Common myeloid progenitor, CD34-positive (primary cell): ENCODE data around the gene EFCAB8.

Source experiments
- CTCF ChIA-PET: fragments of 350-600 bp; sonication (Branson Sonifier 250); formaldehyde crosslinking; loops from one replicate; lab custom pipeline; 2021; ENCODE audit warnings: antibody characterized with exemption; lab: Charles Lee
- POLR2A ChIA-PET: fragments of 350-600 bp; sonication (Branson Sonifier 250); formaldehyde crosslinking; loops from one replicate; lab custom pipeline; 2021; ENCODE audit warnings: antibody characterized with exemption; lab: Charles Lee
- DNase-seq, 3 donors: peaks; one replicate each; pipeline versions ENCODE4 v3.0.0 to v3.0.0-alpha.2; 2013
- H3K27ac ChIP-seq, 2 experiments: 1 replicate in 1 of 2; 2 replicates in 1 of 2; pipeline ENCODE4 v1.7.0; 2013; ENCODE audit warnings: inconsistent platforms in 2 of 2, low read length in 2 of 2, mild to moderate bottlenecking in 2 of 2, low read depth in 1 of 2, moderate library complexity in 1 of 2; ENCODE audit not compliant: severe bottlenecking in 2 of 2, insufficient read depth in 1 of 2, poor library complexity in 1 of 2
- H3K27me3 ChIP-seq, 5 experiments: replicated peaks in 2 of 5; 1 replicate in 3 of 5; 2 replicates in 2 of 5; pipeline versions ENCODE4 v1.6.1 to v1.7.0; 2013; ENCODE audit warnings: low read length in 4 of 5, mild to moderate bottlenecking in 2 of 5, moderate library complexity in 2 of 5, inconsistent platforms in 1 of 5; ENCODE audit not compliant: insufficient read depth in 5 of 5, control insufficient read depth in 4 of 5
- H3K36me3 ChIP-seq, 4 experiments: 1 replicate in 2 of 4; 2 replicates in 2 of 4; pipeline versions ENCODE4 v1.6.1 to v1.7.0; 2013; ENCODE audit warnings: low read length in 3 of 4, control low read depth in 1 of 4, mild to moderate bottlenecking in 1 of 4; ENCODE audit not compliant: control insufficient read depth in 4 of 4, insufficient read depth in 4 of 4
- H3K4me1 ChIP-seq, 4 experiments: 1 replicate in 3 of 4; 2 replicates in 1 of 4; pipeline versions ENCODE4 v1.6.1 to v1.7.1; 2013; ENCODE audit warnings: low read length in 3 of 4, mild to moderate bottlenecking in 3 of 4, control low read depth in 1 of 4, inconsistent platforms in 1 of 4, moderate library complexity in 1 of 4; ENCODE audit not compliant: control insufficient read depth in 4 of 4, insufficient read depth in 4 of 4; ENCODE audit errors: control extremely low read depth in 1 of 4
- H3K4me3 ChIP-seq, 7 experiments: 1 replicate in 4 of 7; 2 replicates in 3 of 7; pipeline versions ENCODE4 v1.5.1 to v1.7.0; 2013; ENCODE audit warnings: mild to moderate bottlenecking in 7 of 7, low read length in 6 of 7, moderate library complexity in 6 of 7, inconsistent platforms in 2 of 7, low read depth in 2 of 7, control low read depth in 1 of 7; ENCODE audit not compliant: insufficient read depth in 4 of 7, control insufficient read depth in 1 of 7; ENCODE audit errors: extremely low read depth in 1 of 7
- H3K9me3 ChIP-seq, 5 experiments: 1 replicate in 4 of 5; 2 replicates in 1 of 5; pipeline versions ENCODE4 v1.6.1 to v1.7.1; 2013; ENCODE audit warnings: low read length in 4 of 5, mild to moderate bottlenecking in 2 of 5, inconsistent platforms in 1 of 5, low read depth in 1 of 5, moderate library complexity in 1 of 5; ENCODE audit not compliant: control insufficient read depth in 4 of 5, insufficient read depth in 2 of 5; ENCODE audit errors: control extremely low read depth in 1 of 5
- WGBS: methylation state at CpG from one replicate; pipeline ENCODE4 v1.1.5; 2013; ENCODE audit not compliant: insufficient coverage; 5-methylcytosine and 5-hydroxymethylcytosine counted together

Gene EFCAB8

DNA sequence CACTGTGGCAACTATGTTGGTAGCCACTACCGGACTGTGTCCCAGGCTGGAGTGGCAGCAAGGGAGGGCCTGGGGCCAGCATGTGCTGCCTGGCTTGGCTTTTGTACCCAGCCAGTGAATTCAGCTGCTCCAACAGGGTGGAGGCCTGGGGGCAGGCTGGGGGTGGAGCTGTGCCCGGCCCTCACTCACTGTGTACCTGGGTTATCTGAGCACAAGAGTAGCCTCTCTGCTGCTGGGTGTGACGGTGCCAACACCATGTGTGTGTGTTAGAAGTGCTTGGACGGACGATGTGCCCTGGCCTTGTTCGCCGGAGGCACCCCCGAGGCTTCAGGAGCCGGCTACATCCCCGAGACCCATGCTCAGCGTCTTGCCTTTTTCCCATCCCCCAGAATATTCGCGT is 49.2 kb downstream of the EFCAB8 start:
- Histone ChIP-seq H3K27ac (no peak overlapping the region), H3K9me3 (no peaks in the 10 kb centered on the region), H3K36me3 (no peaks in the 10 kb centered on the region), H3K4me3 (no peak overlapping the region), H3K4me1 (peaks cover 0 to 9% (median 0%) of the 10 kb centered on the region in 4 experiments), H3K27me3 (no peaks in the 10 kb centered on the region)
- 91% methylated on average over 13 of the region's 13 CpGs for WGBS
- DNase-seq, result no peak
- POLR2A ChIA-PET, result no interaction called here
- CTCF ChIA-PET, result no interaction called here

GRCh38 chr20:32908334-32909292 is 49.9 kb downstream of the EFCAB8 start:
- Histone ChIP-seq H3K4me3 (no peak overlapping the region), H3K4me1 (peaks cover 0 to 9% (median 0%) of the 10 kb centered on the region in 4 experiments), H3K27me3 (no peaks in the 10 kb centered on the region), H3K36me3 (no peaks in the 10 kb centered on the region), H3K9me3 (no peaks in the 10 kb centered on the region), H3K27ac (no peak overlapping the region)
- DNase-seq, result no peak
- 85% methylated on average over 19 of the region's 19 CpGs for WGBS
- ChIA-PET CTCF (no interaction called here), POLR2A (interaction anchor here (0.7 kb wide), 1 partner anchor 74 kb away, joined by 3 read pairs; no protein-coding TSS in a partner anchor)

DNA sequence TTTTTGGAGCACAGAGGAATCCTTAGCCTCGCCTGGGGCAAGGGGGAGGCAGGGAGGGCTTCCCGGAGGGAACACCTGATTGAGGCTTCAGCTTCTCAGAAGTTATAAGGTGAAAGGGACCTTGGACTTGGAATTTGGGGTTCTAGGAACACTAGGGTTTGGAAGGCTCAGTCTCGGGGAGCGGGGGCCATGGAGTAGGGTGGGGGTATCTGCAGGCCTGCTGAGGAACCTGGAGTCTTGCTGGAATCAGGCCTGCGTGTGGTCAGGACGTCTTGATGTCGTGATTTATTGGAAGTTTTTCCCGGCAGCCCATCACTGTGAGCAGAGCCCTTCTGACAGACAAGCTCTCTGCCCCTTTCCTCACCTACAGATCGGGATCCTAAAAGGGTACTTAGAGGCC is 50.7 kb downstream of the EFCAB8 start:
- Histone ChIP-seq H3K36me3 (no peaks in the 10 kb centered on the region), H3K27me3 (no peaks in the 10 kb centered on the region), H3K27ac (no peak overlapping the region), H3K9me3 (peaks cover 0 to 4% (median 0%) of the 10 kb centered on the region in 5 experiments), H3K4me3 (no peak overlapping the region), H3K4me1 (peaks cover 0 to 9% (median 0%) of the 10 kb centered on the region in 4 experiments)
- 93% methylated on average over 9 of the region's 9 CpGs for WGBS
- POLR2A ChIA-PET, result interaction anchor here (0.7 kb wide), 1 partner anchor 73 kb away, joined by 3 read pairs; no protein-coding TSS in a partner anchor
- CTCF ChIA-PET, result no interaction called here
- no peak for DNase-seq

- no peak for DNase-seq
- POLR2A ChIA-PET, result interaction anchor here (0.6 kb wide), 1 partner anchor 554 kb away, joined by 3 read pairs; no protein-coding TSS in a partner anchor
- Histone ChIP-seq H3K27ac (no peak overlapping the region), H3K27me3 (no peaks in the 10 kb centered on the region), H3K4me1 (peaks cover 0 to 9% (median 0%) of the 10 kb centered on the region in 4 experiments), H3K36me3 (no peaks in the 10 kb centered on the region), H3K9me3 (peaks cover 0 to 6% (median 0%) of the 10 kb centered on the region in 5 experiments), H3K4me3 (no peak overlapping the region)
- CTCF ChIA-PET, result no interaction called here
- WGBS, result 96% methylated on average over 11 of the region's 14 CpGs
These were observed 51.3 kb downstream of the EFCAB8 start for GRCh38 chr20:32909896-32910571.

DNA sequence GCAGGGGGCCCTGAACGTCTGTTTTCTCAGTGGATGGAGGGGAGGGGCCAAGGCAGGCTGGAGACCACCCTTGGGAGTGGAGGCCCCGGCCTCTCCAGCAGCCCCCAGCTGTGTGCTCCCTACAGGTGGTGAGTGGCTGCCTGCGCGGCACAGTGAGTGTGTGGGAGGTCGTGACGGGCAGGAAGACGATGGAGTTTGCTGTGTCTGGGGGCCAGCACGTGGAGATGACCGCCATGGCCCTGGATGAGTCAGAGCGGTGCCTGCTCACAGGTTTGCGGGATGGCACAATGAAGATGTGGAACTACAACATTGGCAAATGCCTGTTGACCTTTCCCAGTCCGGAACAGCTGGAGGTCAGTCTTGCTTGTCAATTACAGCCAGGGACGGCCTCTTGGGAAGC is 52.6 kb downstream of the EFCAB8 start:
- POLR2A ChIA-PET, result no interaction called here
- CTCF ChIA-PET, result interaction anchor here (1.7 kb wide), 1 partner anchor 10 kb away, joined by 6 read pairs; no protein-coding TSS in a partner anchor
- Histone ChIP-seq H3K9me3 (peaks cover 0 to 12% (median 10%) of the 10 kb centered on the region in 5 experiments), H3K36me3 (no peaks in the 10 kb centered on the region), H3K27me3 (no peaks in the 10 kb centered on the region), H3K27ac (no peak overlapping the region), H3K4me3 (no peak overlapping the region), H3K4me1 (peaks cover 0 to 9% (median 0%) of the 10 kb centered on the region in 4 experiments)
- DNase-seq, result no peak
- 93% methylated on average over 13 of the region's 13 CpGs for WGBS

GRCh38 chr20:32912688-32913087 is 54.0 kb downstream of the EFCAB8 start:
- H3K4me1 ChIP-seq, result peaks cover 0 to 9% (median 0%) of the 10 kb centered on the region in 4 experiments
- no peaks in the 10 kb centered on the region for H3K27me3 ChIP-seq
- H3K36me3 ChIP-seq, result no peaks in the 10 kb centered on the region
- no peak for DNase-seq
- H3K27ac ChIP-seq, result no peak overlapping the region
- peaks cover 0 to 13% (median 10%) of the 10 kb centered on the region in 5 experiments for H3K9me3 ChIP-seq
- POLR2A ChIA-PET, result no interaction called here
- WGBS, result no CpG with 5 or more reads among the region's 1 CpG
- CTCF ChIA-PET, result interaction anchor here (1.7 kb wide), 1 partner anchor 11 kb away, joined by 6 read pairs; no protein-coding TSS in a partner anchor
- H3K4me3 ChIP-seq, result no peak overlapping the region
